IPS-18c (cell line): ENCODE measurements around the gene MAP3K6.

ENCODE experiments used
- H3K4me3 ChIP-seq: 2 replicates; pipeline ENCODE4 v1.7.0; 2013; ENCODE audit warnings: low read depth, mild to moderate bottlenecking, low read length, moderate library complexity; ENCODE audit not compliant: insufficient read depth
- H3K9me3 ChIP-seq: one replicate; pipeline ENCODE4 v1.6.1; 2013; ENCODE audit warnings: mild to moderate bottlenecking, low read length, moderate library complexity; ENCODE audit not compliant: control insufficient read depth, insufficient read depth

Gene MAP3K6

DNA sequence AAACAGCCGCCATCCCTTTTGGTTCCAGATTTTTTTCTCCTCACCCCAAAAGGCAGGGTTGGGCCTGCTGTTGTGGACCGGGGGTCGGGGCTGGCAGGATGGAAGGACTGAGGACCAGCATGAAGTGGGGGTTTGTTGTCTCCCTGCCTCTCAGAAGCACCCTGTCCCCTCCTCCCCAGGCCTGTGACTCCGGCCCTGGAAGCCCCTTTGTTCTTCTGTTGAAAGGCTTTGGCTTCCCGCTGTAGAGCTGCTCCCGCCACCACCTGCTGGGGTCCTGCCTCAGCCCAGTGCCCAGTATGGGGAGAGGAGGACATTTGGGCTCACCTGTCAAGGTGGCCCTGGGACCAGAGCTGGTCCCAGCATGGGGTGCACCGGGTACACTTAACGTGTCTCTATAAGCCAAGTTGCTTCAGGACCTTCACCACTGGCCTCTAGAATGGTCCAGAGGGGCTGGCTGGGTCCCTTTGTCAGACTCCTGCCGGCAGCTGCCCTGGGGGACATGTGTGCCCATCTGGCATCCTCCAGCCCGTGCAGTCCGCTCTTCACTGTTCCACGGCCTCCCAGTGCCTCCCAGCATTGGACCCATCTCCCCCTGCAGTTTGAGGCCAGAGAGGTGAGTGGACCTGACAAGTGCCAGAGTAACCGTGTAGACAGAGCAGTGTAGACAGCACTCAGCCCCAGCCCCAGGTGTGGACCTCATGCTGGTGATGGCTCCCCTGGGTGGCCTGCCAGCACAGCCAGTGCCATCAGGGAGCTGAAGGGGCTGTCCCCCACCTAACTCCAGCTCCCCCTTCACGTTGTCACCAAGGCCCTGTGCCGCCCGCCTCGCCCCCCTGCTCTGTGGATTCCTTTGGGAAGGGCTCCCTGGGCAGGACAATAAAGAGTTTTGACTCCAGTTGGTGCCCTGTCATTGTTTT lies 31.0 kb downstream of the MAP3K6 start:
- Histone ChIP-seq H3K9me3 (peaks cover under 1% of the 10 kb centered on the region), H3K4me3 (no peak overlapping the region)

DNA sequence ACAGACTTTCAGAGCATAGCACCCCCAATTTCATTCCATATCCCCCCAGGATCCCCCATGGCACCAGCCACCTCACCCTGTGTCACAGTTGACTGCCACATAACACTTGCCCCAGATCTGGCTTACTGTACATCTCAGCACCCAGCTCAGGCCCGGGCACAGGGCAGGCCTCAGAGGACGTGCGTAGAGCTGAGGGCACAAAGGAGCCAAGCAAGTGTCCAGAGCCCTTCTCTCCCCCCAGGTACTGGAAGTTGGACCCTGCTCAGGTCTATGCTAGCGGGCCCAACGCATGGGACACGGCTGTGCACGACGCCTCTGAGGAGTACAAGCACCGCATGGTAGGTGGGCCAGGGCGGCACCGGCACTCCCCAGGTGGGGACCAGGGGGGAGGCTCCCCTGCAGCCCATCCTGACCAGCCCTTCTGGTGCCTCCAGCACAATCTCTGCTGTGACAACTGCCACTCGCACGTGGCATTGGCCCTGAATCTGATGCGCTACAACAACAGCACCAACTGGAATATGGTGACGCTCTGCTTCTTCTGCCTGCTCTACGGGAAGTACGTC lies 33.0 kb downstream of the MAP3K6 start:
- Histone ChIP-seq H3K9me3 (peaks cover 2% of the 10 kb centered on the region), H3K4me3 (no peak overlapping the region)

DNA sequence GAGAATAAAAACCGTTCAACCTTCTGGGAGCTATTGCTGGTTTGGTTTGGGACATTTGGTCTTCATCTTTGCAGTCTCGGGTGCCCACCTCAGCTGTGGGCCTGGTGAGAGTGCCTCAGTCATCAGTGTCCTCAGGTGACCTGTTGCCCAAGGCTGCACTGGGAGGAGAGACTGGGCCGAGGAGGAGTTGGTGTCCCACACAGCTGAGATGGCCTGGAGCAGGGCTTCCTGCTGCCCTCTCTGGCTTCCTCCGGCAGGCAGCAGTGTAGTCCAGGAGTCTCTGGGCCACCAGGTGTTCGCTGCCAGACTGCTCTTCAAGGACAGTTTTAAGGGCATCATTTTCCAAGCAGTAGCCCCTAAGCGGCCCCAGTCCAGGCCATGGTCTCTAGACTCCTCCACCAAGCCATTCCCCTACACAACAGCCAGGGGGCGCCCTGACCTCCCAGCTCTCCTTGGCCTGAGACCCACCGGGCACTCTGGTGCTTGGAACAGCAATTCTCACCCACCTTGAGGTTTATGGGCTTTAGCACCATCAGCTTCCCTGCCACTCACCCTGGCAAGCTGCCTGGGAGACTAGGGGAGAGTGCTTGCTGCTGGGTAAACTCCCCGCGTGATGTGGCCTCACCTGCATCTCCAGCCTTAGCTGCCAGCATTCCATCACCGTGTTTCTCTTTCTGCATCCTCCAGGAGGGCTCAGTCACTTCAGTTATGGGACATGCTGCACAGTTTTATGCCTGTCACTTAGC lies 34.1 kb downstream of the MAP3K6 start:
- H3K9me3 ChIP-seq = peaks cover 2% of the 10 kb centered on the region

DNA sequence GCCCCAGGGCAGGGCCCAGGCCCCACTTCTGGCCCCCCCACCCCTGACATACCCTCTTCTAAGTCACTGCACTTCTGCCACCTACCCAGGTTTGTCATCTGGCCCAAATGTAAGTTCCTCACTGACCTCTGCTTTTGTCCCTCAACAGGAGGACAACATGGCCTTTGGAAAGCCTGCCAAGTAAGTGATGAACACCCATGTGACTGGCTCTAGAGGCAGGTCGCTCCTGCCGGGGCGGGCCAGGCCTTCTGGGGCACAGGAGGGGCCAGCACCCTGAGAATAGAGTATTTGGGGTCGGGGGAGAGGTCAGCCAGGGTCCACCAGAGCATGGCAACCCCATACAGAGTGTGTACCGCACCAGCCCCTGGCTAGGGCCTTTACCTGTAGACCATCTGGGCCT lies 34.8 kb downstream of the MAP3K6 start:
- Histone ChIP-seq H3K4me3 (no peak overlapping the region), H3K9me3 (peaks cover 2% of the 10 kb centered on the region)

More for the DNA sequence above, 34.1 kb downstream of the MAP3K6 start:
- no peak overlapping the region for H3K4me3 ChIP-seq

DNA sequence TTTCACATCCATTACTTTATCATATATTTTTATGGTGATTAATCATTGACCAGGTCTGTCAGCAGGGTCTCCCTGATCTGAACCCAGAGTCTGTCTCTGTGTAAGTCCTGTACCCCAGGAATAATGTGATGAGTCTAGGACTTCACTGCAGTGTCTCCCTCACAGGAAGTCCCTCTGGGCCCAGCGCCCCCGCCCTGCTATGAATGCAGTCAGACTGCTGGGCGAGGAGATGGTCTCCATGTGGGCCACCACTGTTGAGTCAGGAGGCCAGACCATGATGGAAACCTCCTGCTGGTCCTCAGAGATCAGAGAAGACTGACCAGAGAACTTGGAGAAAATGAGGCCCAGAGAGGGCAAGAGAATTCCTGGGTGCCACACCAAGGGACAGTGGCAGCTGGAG lies 35.3 kb downstream of the MAP3K6 start:
- Histone ChIP-seq H3K9me3 (peaks cover 2% of the 10 kb centered on the region), H3K4me3 (no peak overlapping the region)

DNA sequence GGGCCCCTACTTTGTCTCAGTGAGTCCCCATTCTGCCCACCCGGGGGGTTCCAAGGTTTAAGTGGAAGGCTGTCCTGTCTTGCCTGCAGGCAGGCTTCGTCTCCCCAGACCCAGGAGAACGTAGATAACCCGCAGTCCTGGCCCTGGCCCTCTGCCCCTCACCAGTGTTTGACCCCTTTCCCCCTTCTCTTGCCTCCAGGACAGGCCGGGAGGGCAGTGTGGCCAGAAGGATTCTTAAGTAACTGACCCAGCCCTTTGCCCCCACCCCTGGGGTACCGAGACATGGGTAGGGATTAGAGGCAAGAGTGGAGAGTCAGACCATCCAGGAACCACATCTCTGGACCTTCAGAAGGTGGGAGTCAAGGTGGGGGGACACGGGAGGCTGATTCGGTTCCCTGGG lies 36.0 kb downstream of the MAP3K6 start:
- Histone ChIP-seq H3K9me3 (peaks cover 2% of the 10 kb centered on the region), H3K4me3 (no peak overlapping the region)

DNA sequence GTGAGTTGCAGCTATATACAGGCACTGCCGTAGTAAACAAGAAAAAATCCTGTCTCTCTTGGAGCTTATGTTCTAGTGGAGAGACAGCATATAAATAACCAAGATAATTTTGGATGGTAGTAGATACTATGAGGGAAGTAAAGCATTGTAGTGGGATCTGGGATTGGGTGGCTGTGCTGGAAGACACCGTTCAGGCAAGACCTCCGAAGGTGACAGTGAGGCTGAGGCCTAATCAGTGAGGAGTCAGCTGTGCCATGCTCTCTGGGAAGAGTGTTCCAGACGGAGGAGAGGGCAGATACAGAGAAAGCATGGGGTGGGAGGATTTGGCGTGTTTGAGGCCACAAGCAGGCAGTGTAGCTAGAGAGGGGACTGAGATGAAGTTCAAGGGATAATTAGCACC lies 38.8 kb downstream of the MAP3K6 start:
- no peak overlapping the region for H3K4me3 ChIP-seq
- H3K9me3 ChIP-seq = peaks cover 2% of the 10 kb centered on the region

DNA sequence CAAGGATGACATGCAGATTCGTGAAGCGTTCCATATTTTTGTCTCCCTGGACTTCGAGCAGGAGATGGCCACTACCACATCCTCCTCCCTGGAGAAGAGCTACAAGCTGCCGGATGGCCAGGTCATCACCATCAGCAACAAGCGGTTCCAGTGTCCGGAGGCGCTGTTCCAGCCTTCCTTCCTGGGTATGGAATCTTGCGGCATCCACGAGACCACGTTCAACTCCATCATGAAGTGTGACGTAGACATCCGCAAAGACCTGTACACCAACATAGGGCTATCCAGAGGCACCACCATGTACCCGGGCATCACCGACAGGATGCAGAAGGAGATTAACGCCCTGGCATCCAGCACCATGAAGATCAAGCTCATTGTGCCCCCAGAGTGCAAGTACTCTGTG lies 41.5 kb downstream of the MAP3K6 start:
- no peak overlapping the region for H3K4me3 ChIP-seq

DNA sequence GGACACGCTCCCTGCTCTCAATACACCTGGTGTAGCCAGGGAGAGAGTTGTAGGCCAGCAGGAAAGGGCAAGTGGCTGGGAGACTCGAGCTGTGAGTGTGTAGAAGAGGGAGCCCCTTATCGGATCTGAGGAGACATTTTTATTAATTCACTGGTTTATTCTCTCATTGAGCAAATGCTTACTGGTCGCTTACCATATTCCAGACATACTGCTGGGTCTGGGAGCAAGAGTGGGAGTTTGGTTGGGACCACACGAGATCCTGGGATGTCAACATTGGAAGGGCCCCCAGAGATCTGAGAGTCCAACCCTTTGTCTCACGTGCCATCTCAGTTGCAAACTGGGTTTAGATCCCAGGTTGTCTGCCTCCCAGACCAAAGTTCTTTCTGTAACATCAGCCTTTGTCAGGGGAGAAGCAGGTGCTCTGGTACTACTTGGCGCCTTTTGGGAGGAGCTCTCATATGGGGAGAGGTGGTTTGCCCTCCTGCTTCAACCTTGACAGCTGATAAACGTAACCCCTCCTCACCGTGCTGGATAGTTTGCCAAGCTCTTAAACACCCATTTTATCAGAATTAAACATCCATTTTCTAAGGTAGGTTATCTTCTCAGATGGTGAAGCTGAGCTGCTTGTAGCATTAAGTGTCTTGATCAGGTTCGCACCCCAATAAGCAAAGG lies 44.1 kb downstream of the MAP3K6 start:
- H3K9me3 ChIP-seq = no peaks in the 10 kb centered on the region
- peak overlapping the region; percentile 93 for H3K4me3 ChIP-seq

More for the DNA sequence above, 41.5 kb downstream of the MAP3K6 start:
- no peaks in the 10 kb centered on the region for H3K9me3 ChIP-seq

DNA sequence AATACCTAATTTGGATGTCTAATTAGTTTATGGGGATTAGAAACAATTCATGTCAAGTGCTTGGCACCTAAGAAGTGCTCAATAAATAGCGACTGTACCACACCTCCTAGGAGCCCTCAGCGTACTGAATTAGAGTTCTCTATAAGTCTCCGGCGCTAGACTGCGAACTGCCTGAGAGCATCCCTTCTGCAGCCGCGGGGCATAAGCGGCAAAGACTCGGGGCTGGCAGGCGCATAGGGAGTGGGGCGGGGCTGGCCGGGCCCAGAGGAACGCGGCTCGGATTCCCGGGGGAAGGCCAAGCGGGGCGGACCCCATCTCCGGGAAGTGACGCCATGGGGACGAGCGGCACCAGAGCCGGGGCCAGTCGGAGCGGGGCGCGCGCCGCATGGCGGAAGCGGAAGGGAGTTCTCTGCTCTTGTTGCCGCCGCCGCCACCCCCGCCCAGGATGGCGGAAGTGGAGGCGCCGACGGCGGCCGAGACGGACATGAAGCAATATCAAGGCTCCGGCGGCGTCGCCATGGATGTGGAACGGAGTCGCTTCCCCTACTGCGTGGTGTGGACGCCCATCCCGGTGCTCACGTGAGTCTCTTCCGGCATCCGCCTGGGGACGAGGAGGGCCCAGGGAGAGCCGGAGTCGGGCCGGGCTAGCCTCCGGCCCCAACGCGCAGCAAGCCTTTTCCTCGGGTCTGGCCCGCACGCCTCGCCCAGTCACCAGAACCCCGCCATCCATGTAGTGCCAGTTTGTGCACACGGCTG lies 44.8 kb downstream of the MAP3K6 start, which contains the start of gene TMEM222:
TSS of gene TMEM222 (plus strand) at position 351 of the 756 bp plus-strand sequence. CDS start at position 386, 35 bp downstream.
- H3K9me3 ChIP-seq = no peaks in the 10 kb centered on the region
- peak within 1 kb of the TSS; percentile 93 for H3K4me3 ChIP-seq

DNA sequence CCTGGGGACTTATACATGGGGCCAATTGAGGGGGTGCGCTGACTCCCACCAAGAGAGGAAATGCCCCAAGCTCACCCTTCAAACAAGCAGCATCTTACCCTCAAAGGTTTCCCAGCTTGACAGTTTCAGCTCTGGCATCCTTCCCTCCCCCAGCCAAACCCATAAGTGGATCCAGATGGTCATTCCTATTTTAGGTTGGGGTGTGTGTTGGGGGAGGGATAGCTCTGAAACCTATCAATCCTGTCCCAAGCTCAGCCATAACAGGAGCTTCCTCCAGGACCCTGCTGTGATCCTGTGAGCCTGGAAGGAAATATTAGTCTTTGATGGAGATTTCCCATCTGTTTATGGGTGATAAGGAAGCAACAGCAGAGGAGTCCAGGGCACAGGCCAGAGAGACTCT lies 48.2 kb downstream of the MAP3K6 start:
- H3K4me3 ChIP-seq = no peak overlapping the region
- no peaks in the 10 kb centered on the region for H3K9me3 ChIP-seq

DNA sequence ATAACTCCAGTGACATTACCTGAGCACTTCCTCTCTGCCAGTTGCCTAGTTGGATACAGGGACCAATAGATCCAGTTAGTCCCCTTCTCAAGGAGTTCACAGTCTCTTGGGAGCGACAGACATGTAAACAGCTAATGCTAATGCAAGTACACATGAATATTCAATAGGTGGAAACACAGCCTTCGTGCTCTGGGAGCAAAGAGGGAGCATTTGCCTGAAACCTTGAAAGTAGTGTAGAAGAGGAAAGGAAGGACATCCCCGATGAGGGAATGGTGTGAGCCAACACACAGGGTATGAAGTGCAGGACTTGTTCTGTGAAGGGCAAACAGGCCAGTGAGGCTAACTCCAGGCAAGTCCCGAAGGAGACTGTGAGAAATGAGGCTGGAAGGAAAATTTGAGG lies 48.6 kb downstream of the MAP3K6 start:
- Histone ChIP-seq H3K9me3 (no peaks in the 10 kb centered on the region), H3K4me3 (no peak overlapping the region)

DNA sequence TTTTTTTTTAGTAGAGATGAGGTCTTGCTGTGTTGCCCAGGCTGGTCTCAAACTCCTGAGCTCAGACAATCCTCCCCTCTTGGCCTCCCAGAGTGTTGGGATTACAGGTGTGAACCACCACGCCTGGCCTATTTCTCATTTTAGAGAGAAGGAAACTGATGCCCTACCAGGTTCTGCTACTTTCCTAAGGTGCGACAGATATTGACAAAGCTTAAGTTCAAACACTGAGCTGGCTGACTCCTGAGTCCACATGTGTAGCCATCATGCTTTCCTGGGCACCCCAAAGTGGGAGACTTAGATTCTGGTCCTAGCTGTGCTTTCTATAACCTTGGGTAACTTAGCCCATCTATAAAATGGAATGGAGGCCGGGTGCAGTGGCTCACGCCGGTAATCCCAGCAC lies 49.9 kb downstream of the MAP3K6 start:
- Histone ChIP-seq H3K4me3 (no peak overlapping the region), H3K9me3 (no peaks in the 10 kb centered on the region)

DNA sequence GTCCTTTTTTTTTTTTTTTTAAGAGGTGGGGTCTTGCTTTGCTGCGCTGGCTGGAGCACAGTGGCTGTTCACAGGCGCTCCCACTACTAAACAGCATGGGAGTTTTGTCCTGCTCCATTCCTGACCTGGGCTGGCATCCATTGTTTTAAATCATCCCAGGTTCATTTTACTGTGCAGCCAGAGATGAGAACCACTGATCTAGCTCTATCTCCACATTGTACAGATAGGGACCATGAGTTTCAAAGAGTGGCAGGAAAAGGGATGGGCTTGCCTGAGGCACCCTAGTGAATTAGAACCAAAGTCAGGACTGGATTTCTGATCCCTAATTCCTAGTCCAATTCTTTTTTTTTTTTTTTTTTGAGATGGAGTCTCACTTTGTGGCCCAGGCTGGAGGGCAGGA lies 52.0 kb downstream of the MAP3K6 start:
- Histone ChIP-seq H3K9me3 (no peaks in the 10 kb centered on the region), H3K4me3 (no peak overlapping the region)

DNA sequence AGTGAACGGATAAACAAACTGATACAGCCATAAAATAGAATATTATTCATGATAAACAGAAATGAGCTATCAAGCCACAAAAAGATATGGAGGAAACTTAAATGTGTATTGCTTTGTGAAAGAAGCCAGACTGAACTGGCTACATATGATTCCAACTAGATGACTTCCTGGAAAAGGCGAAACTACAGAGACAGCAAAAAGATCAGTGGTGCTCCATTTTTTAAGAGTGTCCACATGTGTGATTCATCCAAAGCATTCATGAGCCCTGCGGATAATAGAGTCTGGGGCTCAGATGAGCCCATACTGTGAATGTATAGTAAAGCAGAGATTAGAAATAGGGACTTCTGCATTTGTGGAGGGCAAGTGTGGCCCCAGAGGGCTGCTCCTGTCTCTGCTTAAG lies 52.6 kb downstream of the MAP3K6 start:
- Histone ChIP-seq H3K4me3 (no peak overlapping the region), H3K9me3 (no peaks in the 10 kb centered on the region)

DNA sequence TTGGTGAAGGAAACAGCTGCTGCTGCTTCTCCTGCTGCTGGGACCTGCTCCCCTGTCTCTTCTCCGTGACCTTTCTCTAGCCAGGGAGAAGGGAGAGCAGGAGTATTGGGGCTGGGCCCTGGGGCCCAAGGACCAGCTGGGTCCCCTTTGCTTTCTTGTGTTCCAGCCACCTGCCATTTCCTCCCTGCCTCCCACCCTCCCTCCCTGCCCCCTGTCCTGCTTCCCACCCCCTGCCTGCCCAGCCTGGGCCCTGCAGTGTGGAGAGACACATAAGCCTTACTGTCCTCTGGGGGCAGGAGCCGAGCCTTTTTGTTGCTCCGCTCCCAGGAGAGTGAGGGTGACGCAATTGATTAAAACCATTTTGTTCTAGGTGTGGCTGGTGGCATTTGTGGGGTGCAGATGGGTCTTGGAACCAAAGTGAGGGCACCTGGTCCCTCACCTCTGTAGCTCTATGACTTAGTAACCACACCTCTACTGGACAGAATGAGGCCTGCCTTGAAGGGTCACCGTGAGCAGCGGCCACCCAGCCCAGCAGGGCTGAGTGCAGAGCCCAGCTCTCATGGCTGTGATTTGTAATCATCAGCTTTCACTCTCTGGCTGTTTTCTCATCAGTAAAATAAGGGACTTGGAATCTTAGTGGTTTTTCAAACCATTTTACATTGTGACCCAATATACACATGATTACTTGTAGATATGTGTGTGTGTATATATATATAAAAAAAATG lies 58.7 kb downstream of the MAP3K6 start:
- no peak overlapping the region for H3K4me3 ChIP-seq
- no peaks in the 10 kb centered on the region for H3K9me3 ChIP-seq
